ENCODE measurements around the gene ABCC9.
"Not testable (repeated sequence)": the region's sequence is repeated elsewhere in the genome, so short reads cannot be mapped to it uniquely, and the experiment has no call there.

ABCC9 gene

DNA sequence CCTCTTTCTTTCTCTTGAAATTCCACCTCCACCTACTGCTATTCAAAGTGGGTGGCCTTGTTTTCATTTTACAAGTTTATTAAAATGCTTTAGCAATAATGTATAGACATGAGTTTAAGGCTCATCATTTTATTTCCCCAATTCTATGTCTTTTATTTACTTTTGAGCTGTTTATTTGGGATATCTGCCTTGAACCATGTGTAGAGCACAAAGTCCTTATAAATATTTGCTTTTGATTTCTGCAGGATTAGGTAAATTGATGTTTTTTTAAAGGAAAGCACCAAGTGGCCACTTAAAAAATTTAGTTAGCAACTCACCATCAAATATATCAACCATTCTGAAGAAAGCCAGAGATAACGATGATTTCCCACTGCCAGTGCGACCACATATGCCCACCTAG is 126.9 kb downstream of the ABCC9 start:
- H3K4me3 ChIP-seq (ENCODE audit: low read depth, low read length) = no peak overlapping the region
- in situ Hi-C loops (cut with HindIII; ENCODE audit: low sequenced_read_pairs) = no loop called here
- TF ChIP-seq, protein P1, sequence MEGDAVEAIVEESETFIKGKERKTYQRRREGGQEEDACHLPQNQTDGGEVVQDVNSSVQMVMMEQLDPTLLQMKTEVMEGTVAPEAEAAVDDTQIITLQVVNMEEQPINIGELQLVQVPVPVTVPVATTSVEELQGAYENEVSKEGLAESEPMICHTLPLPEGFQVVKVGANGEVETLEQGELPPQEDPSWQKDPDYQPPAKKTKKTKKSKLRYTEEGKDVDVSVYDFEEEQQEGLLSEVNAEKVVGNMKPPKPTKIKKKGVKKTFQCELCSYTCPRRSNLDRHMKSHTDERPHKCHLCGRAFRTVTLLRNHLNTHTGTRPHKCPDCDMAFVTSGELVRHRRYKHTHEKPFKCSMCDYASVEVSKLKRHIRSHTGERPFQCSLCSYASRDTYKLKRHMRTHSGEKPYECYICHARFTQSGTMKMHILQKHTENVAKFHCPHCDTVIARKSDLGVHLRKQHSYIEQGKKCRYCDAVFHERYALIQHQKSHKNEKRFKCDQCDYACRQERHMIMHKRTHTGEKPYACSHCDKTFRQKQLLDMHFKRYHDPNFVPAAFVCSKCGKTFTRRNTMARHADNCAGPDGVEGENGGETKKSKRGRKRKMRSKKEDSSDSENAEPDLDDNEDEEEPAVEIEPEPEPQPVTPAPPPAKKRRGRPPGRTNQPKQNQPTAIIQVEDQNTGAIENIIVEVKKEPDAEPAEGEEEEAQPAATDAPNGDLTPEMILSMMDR (IDR thresholded peaks at IDR 0.05; ENCODE audit: low read depth, low read length) = no peak
- no peak for DNase-seq (ENCODE audit: low read depth, low spot score)

DNA sequence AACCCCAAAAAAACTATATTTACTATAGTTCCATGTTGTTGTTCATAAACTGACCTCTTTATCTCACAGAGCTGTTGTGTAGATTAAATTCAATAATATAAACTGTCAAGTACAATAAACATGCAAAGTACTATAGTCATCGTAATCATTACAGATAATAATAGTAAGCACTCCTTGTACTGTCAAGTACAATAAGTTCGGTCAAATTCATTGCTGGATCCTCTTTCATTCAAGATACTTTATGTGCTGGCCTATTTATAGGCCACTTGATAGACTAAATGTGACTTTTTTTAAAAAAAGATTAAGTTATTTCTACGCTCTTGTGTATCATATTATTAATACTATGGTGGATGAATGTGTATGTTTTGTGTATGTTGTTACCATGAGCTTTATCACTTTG is 127.5 kb downstream of the ABCC9 start:
- TF ChIP-seq, protein P1 (IDR thresholded peaks at IDR 0.05; ENCODE audit: low read depth, low read length) = no peak
- in situ Hi-C loops (cut with HindIII; ENCODE audit: low sequenced_read_pairs) = no loop called here
- no peak overlapping the region for H3K4me3 ChIP-seq (ENCODE audit: low read depth, low read length)
- DNase-seq (ENCODE audit: low read depth, low spot score) = no peak

DNA sequence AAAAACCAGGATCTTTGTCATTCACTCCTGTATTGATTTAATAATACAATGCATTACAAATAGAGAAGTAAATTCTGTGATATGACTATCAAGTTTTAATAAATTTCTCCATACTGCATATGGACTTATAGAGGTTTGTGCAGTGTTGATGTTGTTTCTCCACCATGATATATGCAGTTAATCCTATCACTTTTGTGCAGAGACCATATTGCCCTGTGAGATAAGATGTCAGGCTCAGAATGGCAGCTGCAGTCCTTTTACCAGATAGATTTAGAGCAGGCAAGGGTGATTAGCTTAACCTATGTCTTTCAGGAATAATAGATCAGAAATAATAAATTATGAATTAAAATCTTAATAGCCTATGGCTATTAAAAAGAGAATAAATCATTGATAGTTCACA is 128.1 kb downstream of the ABCC9 start:
- TF ChIP-seq, protein P1 (IDR thresholded peaks at IDR 0.05; ENCODE audit: low read depth, low read length) = no peak
- DNase-seq (ENCODE audit: low read depth, low spot score) = no peak
- in situ Hi-C loops (cut with HindIII; ENCODE audit: low sequenced_read_pairs) = no loop called here
- H3K4me3 ChIP-seq (ENCODE audit: low read depth, low read length) = no peak overlapping the region

DNA sequence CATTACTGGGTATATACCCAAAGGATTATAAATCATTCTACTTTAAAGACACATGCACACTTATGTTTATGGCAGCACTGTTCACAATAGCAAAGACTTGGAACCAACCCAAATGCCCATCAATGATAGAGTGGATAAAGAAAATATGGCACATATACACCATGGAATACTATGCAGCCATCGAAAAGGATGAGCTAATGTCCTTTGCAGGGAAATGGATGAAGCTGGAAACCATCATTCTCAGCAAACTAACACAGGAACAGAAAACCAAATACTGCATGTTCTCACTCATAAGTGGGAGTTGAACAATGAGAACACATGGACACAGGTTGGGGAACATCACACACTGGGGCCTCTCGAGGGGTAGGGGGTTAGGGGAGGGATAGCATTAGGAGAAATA is 128.9 kb downstream of the ABCC9 start:
- DNase-seq (ENCODE audit: low read depth, low spot score); in situ Hi-C loops (cut with HindIII; ENCODE audit: low sequenced_read_pairs); H3K4me3 ChIP-seq (ENCODE audit: low read depth, low read length): not testable (repeated sequence)

DNA sequence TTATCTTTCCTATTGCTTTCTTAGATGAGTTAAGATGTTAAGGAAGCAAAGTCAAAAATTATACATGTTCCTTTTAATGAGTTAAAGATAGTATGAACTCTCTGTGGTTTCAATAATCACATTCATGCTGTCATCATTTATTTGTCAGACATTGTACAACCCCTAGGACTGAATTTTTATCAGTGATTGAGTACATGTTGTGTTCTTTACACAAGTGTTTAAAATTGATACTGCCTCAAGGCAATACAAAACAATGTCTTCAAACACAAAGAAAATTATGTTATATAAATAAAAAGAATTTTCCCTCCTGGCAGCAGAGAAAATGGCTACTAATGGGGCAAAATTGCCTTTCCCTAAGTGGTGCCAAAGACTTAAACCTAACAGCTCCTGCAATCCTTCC is 132.1 kb downstream of the ABCC9 start:
- in situ Hi-C loops (cut with HindIII; ENCODE audit: low sequenced_read_pairs) = no loop called here
- TF ChIP-seq, protein P1 (IDR thresholded peaks at IDR 0.05; ENCODE audit: low read depth, low read length) = no peak
- no peak overlapping the region for H3K4me3 ChIP-seq (ENCODE audit: low read depth, low read length)
- DNase-seq (ENCODE audit: low read depth, low spot score) = no peak

DNA sequence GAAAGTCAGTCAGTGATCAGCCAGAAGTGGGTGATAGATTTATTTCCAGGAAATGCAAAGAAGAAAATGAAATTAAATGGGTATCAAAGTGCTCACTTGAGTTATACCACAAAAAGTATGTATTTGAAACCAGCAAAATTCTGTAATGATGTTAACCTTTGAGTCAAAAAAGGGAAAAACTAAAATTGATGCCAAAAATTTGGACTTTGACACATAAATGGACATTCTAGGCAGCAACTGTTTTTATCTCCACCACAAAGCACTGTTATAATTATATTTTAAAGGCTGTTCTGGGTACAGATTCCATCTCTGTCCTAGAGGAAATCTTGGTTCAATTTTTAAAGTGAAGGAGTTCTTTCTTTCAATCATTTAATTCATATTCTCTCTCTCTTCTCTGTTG is 135.0 kb downstream of the ABCC9 start:
- TF ChIP-seq, protein P1 (IDR thresholded peaks at IDR 0.05; ENCODE audit: low read depth, low read length) = no peak
- no peak overlapping the region for H3K4me3 ChIP-seq (ENCODE audit: low read depth, low read length)
- in situ Hi-C loops (cut with HindIII; ENCODE audit: low sequenced_read_pairs) = no loop called here
- no peak for DNase-seq (ENCODE audit: low read depth, low spot score)

DNA sequence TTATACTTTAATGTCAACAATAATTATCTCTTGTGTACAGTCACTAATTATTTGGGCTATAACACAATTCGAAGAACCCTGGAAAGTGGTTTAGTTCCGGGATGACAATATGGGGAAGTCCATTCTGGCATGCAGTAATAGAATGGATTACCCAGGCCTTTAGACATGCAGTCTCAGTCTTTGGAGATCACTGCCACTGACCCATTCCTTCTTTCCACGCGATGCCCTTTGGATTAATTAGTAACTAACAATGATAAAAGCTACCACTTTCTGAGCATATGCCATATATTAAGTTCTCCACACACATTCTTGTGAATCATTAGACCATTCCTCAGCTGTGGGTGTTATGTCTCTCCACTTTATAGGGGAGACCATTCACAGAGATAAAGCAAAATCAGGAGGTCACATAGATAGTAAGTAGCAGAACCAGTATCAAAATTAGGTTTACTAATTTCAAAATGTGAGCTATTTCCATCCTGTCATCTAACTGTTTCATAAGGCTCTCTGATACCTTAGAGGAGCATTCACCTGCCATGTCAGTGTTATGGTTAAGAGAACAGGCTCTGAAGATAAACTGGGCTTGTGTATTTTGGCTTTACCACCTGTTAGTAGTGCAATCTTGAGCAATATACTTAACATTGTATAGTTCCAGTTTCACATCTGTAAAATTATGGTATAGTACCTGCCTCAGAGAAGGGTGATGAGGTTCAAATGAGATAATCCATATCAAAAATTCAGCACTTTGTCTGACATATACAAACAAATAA is 139.5 kb downstream of the ABCC9 start:
- TF ChIP-seq, protein P1 (IDR thresholded peaks at IDR 0.05; ENCODE audit: low read depth, low read length) = no peak

More for the DNA sequence above, 139.5 kb downstream of the ABCC9 start:
- DNase-seq (ENCODE audit: low read depth, low spot score) = no peak
- in situ Hi-C loops (cut with HindIII; ENCODE audit: low sequenced_read_pairs) = no loop called here
- H3K4me3 ChIP-seq (ENCODE audit: low read depth, low read length) = no peak overlapping the region

All from astrocyte of the spinal cord (primary cell).